K562 (cell line): Measurements from ENCODE around the gene XPOT. TPM values are rescaled to one million over a fixed set of nuclear protein-coding genes. Genes with fewer than 3 reads are reported as not detected.

Experiments
- ATAC-seq: fragments of 200-7000 bp; cut with Tn5 transposase; 3 replicates; pipeline ENCODE4 v1.9.1; 2020; ENCODE audit warnings: moderate library complexity
- BruUV-seq: library from RNA; stranded (reverse); fragments of 400-500 nt; replicated peaks from 2 replicates; lab custom pipeline; 2021; lab: Mats Ljungman, UMichigan
- CTCF ChIA-PET: fragments of 300-600 bp; formaldehyde crosslinking; extraction: SDS; loops from one replicate; lab custom pipeline; 2021; ENCODE audit warnings: low intra/inter-chr PET ratio; lab: Yijun Ruan, JAX
- POLR2A ChIA-PET: fragments of 300-600, 350-650 bp; sonication (Branson Sonifier 250); formaldehyde crosslinking; extraction: SDS; loops from one replicate; lab custom pipeline; 2021; ENCODE audit warnings: antibody characterized with exemption, inconsistent platforms; lab: Yijun Ruan, JAX
- DNase-seq, 4 experiments: peaks; one replicate each; pipeline versions ENCODE4 v3.0.0 to v3.0.0-alpha.2; 2011 to 2018; ENCODE audit warnings: low spot score in 3 of 4, mixed read lengths in 3 of 4; ENCODE audit errors: extremely low read depth in 1 of 4
- FAIRE-seq: peaks from 2 replicates; lab custom pipeline; 2011; peaks lifted over from hg19 to GRCh38; lab: Jason Lieb, UNC
- H2AFZ ChIP-seq: 2 replicates; pipeline ENCODE4 v1.6.0; 2011; ENCODE audit warnings: low read depth, low read length, control low read depth, inconsistent platforms
- H3K27ac ChIP-seq: fragments of 200-600 bp; 3 replicates; pipeline ENCODE4 v1.8.0; 2011; ENCODE audit warnings: low read depth, mild to moderate bottlenecking, control low read depth, inconsistent platforms, low read length, moderate library complexity, mixed read lengths; ENCODE audit errors: extremely low read depth
- H3K27me3 ChIP-seq, 2 experiments: fragments of 300-600 bp in 1 of 2; 2 replicates in 1 of 2; 3 replicates in 1 of 2; pipeline versions ENCODE4 v1.6.0 to v1.8.0; 2011; ENCODE audit warnings: inconsistent platforms in 2 of 2, low read length in 2 of 2, mild to moderate bottlenecking in 1 of 2, mixed read lengths in 1 of 2, moderate library complexity in 1 of 2; ENCODE audit not compliant: control insufficient read depth in 2 of 2, insufficient read depth in 2 of 2
- H3K36me3 ChIP-seq: fragments of 300-600 bp; 3 replicates; pipeline ENCODE4 v1.8.0; 2011; ENCODE audit warnings: mild to moderate bottlenecking, low read length, inconsistent platforms; ENCODE audit not compliant: control insufficient read depth, insufficient read depth
- H3K4me1 ChIP-seq, 2 experiments: fragments of 200-600 bp in 1 of 2; replicated peaks in 1 of 2; 2 replicates in 1 of 2; 3 replicates in 1 of 2; pipeline versions ENCODE4 v1.5.1 to v1.8.0; 2011; ENCODE audit warnings: inconsistent platforms in 2 of 2, low read length in 2 of 2, mild to moderate bottlenecking in 1 of 2, mixed read lengths in 1 of 2, moderate library complexity in 1 of 2; ENCODE audit not compliant: control insufficient read depth in 2 of 2, insufficient read depth in 2 of 2
- H3K4me2 ChIP-seq: 2 replicates; pipeline ENCODE4 v1.6.1; 2011; ENCODE audit warnings: low read length, control low read depth, inconsistent platforms, mixed read lengths; ENCODE audit not compliant: insufficient read depth
- H3K4me3 ChIP-seq: fragments of 200-600 bp; sonication (generic), shearing (Covaris generic); 2 replicates; pipeline ENCODE4 v1.5.1; 2016; ENCODE audit warnings: control low read depth, inconsistent platforms
- H3K79me2 ChIP-seq: fragments of 200-600 bp; 3 replicates; pipeline ENCODE4 v1.8.0; 2011; ENCODE audit warnings: low read length, inconsistent platforms; ENCODE audit not compliant: control insufficient read depth, insufficient read depth
- H3K9ac ChIP-seq, 2 experiments: 2 replicates each; pipeline versions ENCODE4 v1.6.0 to v1.6.1; 2011; ENCODE audit warnings: low read depth in 2 of 2, low read length in 2 of 2, control low read depth in 1 of 2, inconsistent platforms in 1 of 2, mild to moderate bottlenecking in 1 of 2, mixed read lengths in 1 of 2; ENCODE audit not compliant: insufficient read depth in 1 of 2
- H3K9me1 ChIP-seq: one replicate; pipeline ENCODE4 v1.6.0; 2011; ENCODE audit warnings: inconsistent platforms, mild to moderate bottlenecking, low read length, moderate library complexity; ENCODE audit not compliant: control insufficient read depth, insufficient read depth
- H3K9me3 ChIP-seq: replicated peaks from 2 replicates; pipeline ENCODE4 v1.5.1; 2011; ENCODE audit warnings: low read depth, low read length, inconsistent platforms; ENCODE audit not compliant: control insufficient read depth, insufficient read depth
- H4K20me1 ChIP-seq: replicated peaks from 2 replicates; pipeline ENCODE4 v1.6.1; 2011; ENCODE audit warnings: low read length, inconsistent platforms, mixed read lengths; ENCODE audit not compliant: control insufficient read depth, insufficient read depth
- CBX1 ChIP-seq: sonication (generic); IDR thresholded peaks from 2 replicates; pipeline ENCODE4 v1.6.1; 2016; ENCODE audit warnings: antibody characterized with exemption, low read depth, mild to moderate bottlenecking
- COPS2 ChIP-seq: fragments of 450-650 bp; conservative IDR thresholded peaks from 2 replicates; pipeline ENCODE4 v1.6.1; 2016; ENCODE audit warnings: mild to moderate bottlenecking, moderate library complexity
- ETS2 ChIP-seq: IDR thresholded peaks from 2 replicates; pipeline ENCODE4 v1.6.1; 2016; ENCODE audit warnings: borderline replicate concordance, missing genetic modification characterization, mild to moderate bottlenecking, moderate library complexity, missing compliant biosample characterization; ENCODE audit not compliant: poor library complexity, severe bottlenecking
- FIP1L1 ChIP-seq: fragments of 200-400 bp; formaldehyde crosslinking; IDR thresholded peaks from 2 replicates; pipeline ENCODE4 v1.6.1; 2018; ENCODE audit warnings: mild to moderate bottlenecking, low read depth, low read length; ENCODE audit not compliant: poor library complexity, severe bottlenecking
- GTF2F1 ChIP-seq: IDR thresholded peaks from 2 replicates; pipeline ENCODE4 v1.6.1; 2011; ENCODE audit warnings: low read depth, low read length, improper control_type of control experiment
- HLTF ChIP-seq: fragments of 450-650 bp; IDR thresholded peaks from 2 replicates; pipeline ENCODE4 v1.6.1; 2016
- NRF1 ChIP-seq, 2 experiments: fragments of 450-650 bp; IDR thresholded peaks in 1 of 2; conservative IDR thresholded peaks in 1 of 2; 2 replicates each; pipeline ENCODE4 v1.6.1; 2014; ENCODE audit warnings: mild to moderate bottlenecking in 2 of 2
- SIN3B ChIP-seq: fragments of 450-650 bp; IDR thresholded peaks from 2 replicates; pipeline ENCODE4 v1.6.1; 2017; ENCODE audit warnings: low read depth, mild to moderate bottlenecking, moderate library complexity
- ZNF134 ChIP-seq: fragments of 250-450 bp; sonication (Bioruptor Pico); conservative IDR thresholded peaks from 2 replicates; pipeline ENCODE4 v1.4.0; 2020
- ZNF23 ChIP-seq: fragments of 250-450 bp; sonication (Bioruptor Pico); IDR thresholded peaks from 2 replicates; pipeline ENCODE4 v1.4.0; 2020; ENCODE audit warnings: mild to moderate bottlenecking
- ZNF3 ChIP-seq: fragments of 250-450 bp; sonication (Bioruptor Pico); IDR thresholded peaks from 2 replicates; pipeline ENCODE4 v1.5.0; 2021; ENCODE audit warnings: mild to moderate bottlenecking, moderate library complexity
- ZNF436 ChIP-seq: fragments of 250-450, 450-650 bp; sonication (Bioruptor Pico); formaldehyde crosslinking; IDR thresholded peaks from 2 replicates; pipeline ENCODE4 v1.7.0; 2020; ENCODE audit warnings: mild to moderate bottlenecking
- ZNF717 ChIP-seq: fragments of 250-450 bp; sonication (Bioruptor Pico); IDR thresholded peaks from 2 replicates; pipeline ENCODE4 v1.5.0; 2021
- whole genome bisulfite sequencing: fragments of 100-300 bp; shearing (Covaris generic); methylation state at CpG from one replicate; pipeline ENCODE4 v1.1.6; 2016; ENCODE audit warnings: low coverage, mixed read lengths; ENCODE audit not compliant: insufficient coverage; ENCODE audit errors: missing lambda C conversion rate; 5-methylcytosine and 5-hydroxymethylcytosine counted together
- in situ Hi-C: fragments of 300-500 bp; cut with MboI; formaldehyde crosslinking; loops from 4 replicates; pipeline ENCODE4 v1.15.0; 2018; ENCODE audit warnings: inconsistent platforms, mixed read lengths
- intact Hi-C: fragments of 100-400 bp; cut with micrococcal nuclease; formaldehyde crosslinking; loops from 2 replicates; pipeline ENCODE4 v1.14.2; 2022
- polyA plus RNA-seq, 8 experiments: library from polyadenylated mRNA; depleted of rRNA in 4 of 8; stranded (reverse) in 5 of 8; unstranded in 3 of 8; fragments of >200 nt; fragmentation: Nextera tagmentation in 2 of 8; fragmentation: Illumina TruSeq in 1 of 8; extraction: Ambion mirVana in 2 of 8; extraction: Trizol in 1 of 8; gene quantifications; 2 replicates each; pipeline versions ENCODE4 v1.2.1 to v1.2.3, GENCODE V29; 2011 to 2014; ENCODE audit warnings: inconsistent platforms in 1 of 8, missing spikeins in 1 of 8
- total RNA-seq, 7 experiments: library from RNA; depleted of rRNA in 6 of 7; stranded (reverse); fragments of >200 nt in 6 of 7; fragmentation: Illumina TruSeq in 2 of 7; extraction: Trizol in 2 of 7; gene quantifications; 2 replicates each; pipeline versions ENCODE4 v1.2.1 to v1.2.3, GENCODE V29; 2011 to 2021; ENCODE audit warnings: low replicate concordance in 1 of 7
- TF ChIP-seq, protein P1 (sequence below): fragments of 150-350 bp; conservative IDR thresholded peaks from 2 replicates; pipeline ENCODE4 v1.6.1; 2014; ENCODE audit warnings: low read length
- TF ChIP-seq, protein P2 (sequence below): fragments of 200-400 bp; formaldehyde crosslinking; IDR thresholded peaks from 2 replicates; pipeline ENCODE4 v1.6.1; 2017; ENCODE audit warnings: mild to moderate bottlenecking, low read depth, low read length, moderate library complexity
- TF ChIP-seq, protein P3 (sequence below): sonication (generic); formaldehyde crosslinking; IDR thresholded peaks from 2 replicates; pipeline ENCODE4 v1.8.0; 2023; ENCODE audit warnings: mild to moderate bottlenecking, missing genetic modification reagents

Gene XPOT
- total and polyA plus RNA-seq, 9 of the 15 experiments (the other 6 are each of a cell fraction or from before 2014, with no cell fraction given): 26.2 to 192 (median 102) TPM

DNA sequence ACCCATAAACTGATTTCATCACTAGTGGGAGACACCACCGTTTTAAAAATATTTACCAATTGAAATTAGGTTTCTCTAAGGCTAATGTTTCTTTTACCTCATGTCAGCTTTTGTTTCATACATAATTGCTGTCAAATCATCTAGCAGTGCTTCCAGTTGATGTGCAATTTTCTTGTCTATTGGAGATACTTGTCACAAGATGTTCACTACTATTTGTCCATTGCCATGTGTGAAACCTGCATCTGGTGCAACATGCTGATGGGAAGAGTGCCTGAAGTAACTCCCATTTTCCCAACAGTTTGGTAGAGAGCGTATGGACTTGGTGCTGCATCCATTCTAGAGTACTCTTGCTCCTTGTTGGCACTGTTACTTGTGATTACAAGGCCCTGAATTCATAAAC, 9.7 kb downstream of the XPOT start:
- intact Hi-C loops: no loop called here
- BruUV-seq: no TSS peak
- ChIA-PET CTCF (no interaction called here), POLR2A (interaction anchor here (0.6 to 2.1 kb wide), 2 partner anchors 9 to 55 kb away, joined by 3 to 6 read pairs; no protein-coding TSS in a partner anchor)
- H3K9me3 ChIP-seq: no peaks in the 10 kb centered on the region
- ATAC-seq: no peak
- no peak overlapping the region for H3K9ac ChIP-seq
- H3K9me1 ChIP-seq: no peaks in the 10 kb centered on the region
- no peak for DNase-seq
- no peaks in the 10 kb centered on the region for H4K20me1 ChIP-seq
- H3K36me3 ChIP-seq: peaks cover 97% of the 10 kb centered on the region
- no peak overlapping the region for H2AFZ ChIP-seq
- H3K27me3 ChIP-seq: no peaks in the 10 kb centered on the region
- no peak for FAIRE-seq
- in situ Hi-C loops: loop anchor here (5.0 kb wide), 1 partner anchor 33 kb away; no protein-coding TSS in a partner anchor
- no peak overlapping the region for H3K4me2 ChIP-seq
- peaks cover 4 to 5% of the 10 kb centered on the region in 2 experiments; a peak in 3 of 5 replicates for H3K4me1 ChIP-seq
- H3K4me3 ChIP-seq: no peak overlapping the region
- TF ChIP-seq, protein P1, sequence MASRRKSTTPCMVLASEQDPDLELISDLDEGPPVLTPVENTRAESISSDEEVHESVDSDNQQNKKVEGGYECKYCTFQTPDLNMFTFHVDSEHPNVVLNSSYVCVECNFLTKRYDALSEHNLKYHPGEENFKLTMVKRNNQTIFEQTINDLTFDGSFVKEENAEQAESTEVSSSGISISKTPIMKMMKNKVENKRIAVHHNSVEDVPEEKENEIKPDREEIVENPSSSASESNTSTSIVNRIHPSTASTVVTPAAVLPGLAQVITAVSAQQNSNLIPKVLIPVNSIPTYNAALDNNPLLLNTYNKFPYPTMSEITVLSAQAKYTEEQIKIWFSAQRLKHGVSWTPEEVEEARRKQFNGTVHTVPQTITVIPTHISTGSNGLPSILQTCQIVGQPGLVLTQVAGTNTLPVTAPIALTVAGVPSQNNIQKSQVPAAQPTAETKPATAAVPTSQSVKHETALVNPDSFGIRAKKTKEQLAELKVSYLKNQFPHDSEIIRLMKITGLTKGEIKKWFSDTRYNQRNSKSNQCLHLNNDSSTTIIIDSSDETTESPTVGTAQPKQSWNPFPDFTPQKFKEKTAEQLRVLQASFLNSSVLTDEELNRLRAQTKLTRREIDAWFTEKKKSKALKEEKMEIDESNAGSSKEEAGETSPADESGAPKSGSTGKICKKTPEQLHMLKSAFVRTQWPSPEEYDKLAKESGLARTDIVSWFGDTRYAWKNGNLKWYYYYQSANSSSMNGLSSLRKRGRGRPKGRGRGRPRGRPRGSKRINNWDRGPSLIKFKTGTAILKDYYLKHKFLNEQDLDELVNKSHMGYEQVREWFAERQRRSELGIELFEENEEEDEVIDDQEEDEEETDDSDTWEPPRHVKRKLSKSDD: no peak
- TF ChIP-seq COPS2: no peak
- TF ChIP-seq, protein P2, sequence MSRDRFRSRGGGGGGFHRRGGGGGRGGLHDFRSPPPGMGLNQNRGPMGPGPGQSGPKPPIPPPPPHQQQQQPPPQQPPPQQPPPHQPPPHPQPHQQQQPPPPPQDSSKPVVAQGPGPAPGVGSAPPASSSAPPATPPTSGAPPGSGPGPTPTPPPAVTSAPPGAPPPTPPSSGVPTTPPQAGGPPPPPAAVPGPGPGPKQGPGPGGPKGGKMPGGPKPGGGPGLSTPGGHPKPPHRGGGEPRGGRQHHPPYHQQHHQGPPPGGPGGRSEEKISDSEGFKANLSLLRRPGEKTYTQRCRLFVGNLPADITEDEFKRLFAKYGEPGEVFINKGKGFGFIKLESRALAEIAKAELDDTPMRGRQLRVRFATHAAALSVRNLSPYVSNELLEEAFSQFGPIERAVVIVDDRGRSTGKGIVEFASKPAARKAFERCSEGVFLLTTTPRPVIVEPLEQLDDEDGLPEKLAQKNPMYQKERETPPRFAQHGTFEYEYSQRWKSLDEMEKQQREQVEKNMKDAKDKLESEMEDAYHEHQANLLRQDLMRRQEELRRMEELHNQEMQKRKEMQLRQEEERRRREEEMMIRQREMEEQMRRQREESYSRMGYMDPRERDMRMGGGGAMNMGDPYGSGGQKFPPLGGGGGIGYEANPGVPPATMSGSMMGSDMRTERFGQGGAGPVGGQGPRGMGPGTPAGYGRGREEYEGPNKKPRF: no peak
- TF ChIP-seq ZNF3 (CRISPR knock-in tag): no peak
- TF ChIP-seq ZNF23 (CRISPR knock-in tag): no peak
- TF ChIP-seq, protein P3, sequence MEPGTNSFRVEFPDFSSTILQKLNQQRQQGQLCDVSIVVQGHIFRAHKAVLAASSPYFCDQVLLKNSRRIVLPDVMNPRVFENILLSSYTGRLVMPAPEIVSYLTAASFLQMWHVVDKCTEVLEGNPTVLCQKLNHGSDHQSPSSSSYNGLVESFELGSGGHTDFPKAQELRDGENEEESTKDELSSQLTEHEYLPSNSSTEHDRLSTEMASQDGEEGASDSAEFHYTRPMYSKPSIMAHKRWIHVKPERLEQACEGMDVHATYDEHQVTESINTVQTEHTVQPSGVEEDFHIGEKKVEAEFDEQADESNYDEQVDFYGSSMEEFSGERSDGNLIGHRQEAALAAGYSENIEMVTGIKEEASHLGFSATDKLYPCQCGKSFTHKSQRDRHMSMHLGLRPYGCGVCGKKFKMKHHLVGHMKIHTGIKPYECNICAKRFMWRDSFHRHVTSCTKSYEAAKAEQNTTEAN (CRISPR knock-in tag): no peak
- TF ChIP-seq ZNF134: no peak
- no peak for TF ChIP-seq SIN3B
- TF ChIP-seq GTF2F1: no peak
- TF ChIP-seq FIP1L1: no peak
- no peak for TF ChIP-seq ZNF436 (CRISPR knock-in tag)
- no peak for TF ChIP-seq HLTF
- no peak for TF ChIP-seq CBX1
- TF ChIP-seq ETS2 (tag): no peak
- no peak for TF ChIP-seq ZNF717
- no peak for TF ChIP-seq NRF1 (conservative IDR thresholded peaks at IDR 0.05 in 1 of 2, IDR thresholded peaks at IDR 0.05 in 1 of 2)
- TF ChIP-seq, all 486 proteins: peak for 0
- 77% methylated on average over 2 of the region's 2 CpGs for WGBS
- Histone ChIP-seq H3K27ac (no peak overlapping the region), H3K79me2 (peaks cover 52% of the 10 kb centered on the region)
